Trophoblast cell (in vitro differentiated cells and primary cell): Measurements from ENCODE around the gene TANGO6.

Experiments used
- DNase-seq, 2 donors: peaks; one replicate each; pipeline ENCODE4 v3.0.0-alpha.2; 2016
- H2AFZ ChIP-seq: 2 replicates; pipeline ENCODE4 v1.6.1; 2013; ENCODE audit warnings: low read length, moderate library complexity, mild to moderate bottlenecking; ENCODE audit not compliant: insufficient read depth, poor library complexity
- H2AK5ac ChIP-seq: 2 replicates; pipeline ENCODE4 v1.6.1; 2013; ENCODE audit warnings: mild to moderate bottlenecking, low read length
- H2BK120ac ChIP-seq: 2 replicates; pipeline ENCODE4 v1.6.1; 2013; ENCODE audit warnings: low read length, mild to moderate bottlenecking, moderate library complexity; ENCODE audit not compliant: insufficient read depth, poor library complexity
- H2BK12ac ChIP-seq: 2 replicates; pipeline ENCODE4 v1.6.1; 2013; ENCODE audit warnings: mild to moderate bottlenecking, low read length, moderate library complexity
- H2BK5ac ChIP-seq: 2 replicates; pipeline ENCODE4 v1.6.1; 2013; ENCODE audit warnings: low read length, low read depth, moderate library complexity, mild to moderate bottlenecking; ENCODE audit not compliant: poor library complexity
- H3K14ac ChIP-seq: 2 replicates; pipeline ENCODE4 v1.6.1; 2013; ENCODE audit warnings: mild to moderate bottlenecking, low read length
- H3K18ac ChIP-seq: 2 replicates; pipeline ENCODE4 v1.6.1; 2013; ENCODE audit warnings: mild to moderate bottlenecking, low read length
- H3K23ac ChIP-seq: 2 replicates; pipeline ENCODE4 v1.6.1; 2013; ENCODE audit warnings: low read length
- H3K27ac ChIP-seq: 2 replicates; pipeline ENCODE4 v1.5.1; 2013; ENCODE audit warnings: low read depth, mild to moderate bottlenecking, inconsistent platforms, low read length, moderate library complexity
- H3K27me3 ChIP-seq: 2 replicates; pipeline ENCODE4 v1.6.1; 2013; ENCODE audit warnings: inconsistent platforms, mild to moderate bottlenecking, low read length, moderate library complexity; ENCODE audit not compliant: insufficient read depth
- H3K36me3 ChIP-seq, 2 experiments: 1 replicate in 1 of 2; 2 replicates in 1 of 2; pipeline ENCODE4 v1.6.1; 2013; ENCODE audit warnings: low read length in 2 of 2, mild to moderate bottlenecking in 2 of 2, moderate library complexity in 1 of 2; ENCODE audit not compliant: insufficient read depth in 2 of 2, control insufficient read depth in 1 of 2
- H3K4ac ChIP-seq: 2 replicates; pipeline ENCODE4 v1.6.1; 2013; ENCODE audit warnings: low read depth, mild to moderate bottlenecking, low read length, moderate library complexity
- H3K4me1 ChIP-seq, 2 experiments: 1 replicate in 1 of 2; 2 replicates in 1 of 2; pipeline ENCODE4 v1.6.1; 2013; ENCODE audit warnings: low read length in 2 of 2, mild to moderate bottlenecking in 2 of 2, moderate library complexity in 1 of 2; ENCODE audit not compliant: insufficient read depth in 2 of 2, control insufficient read depth in 1 of 2
- H3K4me2 ChIP-seq: 2 replicates; pipeline ENCODE4 v1.6.1; 2013; ENCODE audit warnings: inconsistent platforms, mild to moderate bottlenecking, low read length, moderate library complexity
- H3K4me3 ChIP-seq: 2 replicates; pipeline ENCODE4 v1.5.1; 2013; ENCODE audit warnings: mild to moderate bottlenecking, low read depth, low read length, inconsistent platforms
- H3K79me1 ChIP-seq: one replicate; pipeline ENCODE4 v1.6.1; 2013; ENCODE audit warnings: low read length
- H3K79me2 ChIP-seq: 2 replicates; pipeline ENCODE4 v1.6.1; 2013; ENCODE audit warnings: low read length, mild to moderate bottlenecking; ENCODE audit not compliant: control insufficient read depth, insufficient read depth, poor library complexity
- H3K9ac ChIP-seq: 2 replicates; pipeline ENCODE4 v1.6.1; 2013; ENCODE audit warnings: mild to moderate bottlenecking, low read length
- H3K9me3 ChIP-seq: 2 replicates; pipeline ENCODE4 v1.6.1; 2013; ENCODE audit warnings: low read depth, mild to moderate bottlenecking, control low read depth, inconsistent platforms, low read length; ENCODE audit not compliant: insufficient read depth
- H4K12ac ChIP-seq: 2 replicates; pipeline ENCODE4 v1.6.1; 2013; ENCODE audit warnings: low read depth, mild to moderate bottlenecking, low read length, moderate library complexity
- H4K8ac ChIP-seq: 2 replicates; pipeline ENCODE4 v1.6.1; 2013; ENCODE audit warnings: low read depth, mild to moderate bottlenecking, low read length, moderate library complexity
- H4K91ac ChIP-seq: one replicate; pipeline ENCODE4 v1.6.1; 2013; ENCODE audit warnings: low read depth, mild to moderate bottlenecking, low read length, moderate library complexity
- WGBS: extraction: QIAGEN DNeasy Blood & Tissue Kit; methylation state at CpG from one replicate; pipeline ENCODE4 v1.1.7; 2013; ENCODE audit warnings: missing lambda C conversion rate; ENCODE audit not compliant: insufficient read length, insufficient coverage; ENCODE audit errors: extremely low coverage; 5-methylcytosine and 5-hydroxymethylcytosine counted together

The TANGO6 gene

DNA sequence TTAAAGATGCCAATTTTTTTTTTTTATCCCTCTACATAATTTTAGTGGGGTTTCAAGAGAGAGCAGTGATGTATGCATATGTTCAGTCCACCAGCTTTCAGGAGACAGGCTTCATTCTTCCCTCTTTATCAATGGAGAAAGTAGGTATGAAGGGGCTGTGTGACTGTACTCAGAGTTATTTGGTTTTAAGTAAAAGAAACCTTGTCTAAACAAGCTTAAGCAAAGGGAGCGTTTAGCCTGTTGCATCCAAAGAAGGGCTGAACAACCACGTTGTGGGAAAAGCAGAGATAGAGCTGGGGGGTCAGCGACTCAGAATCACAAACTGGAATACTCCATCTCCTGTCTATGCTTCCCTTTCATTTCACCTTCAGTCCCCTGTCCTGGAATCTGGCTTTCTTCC is 211.7 kb downstream of the TANGO6 start:
- Histone ChIP-seq H2BK12ac (no peak overlapping the region), H3K9me3 (no peaks in the 10 kb centered on the region), H3K4me3 (no peak overlapping the region), H3K27ac (no peak overlapping the region), H2BK120ac (no peak overlapping the region), H4K12ac (no peak overlapping the region), H2AK5ac (no peak overlapping the region), H3K36me3 (no peaks in the 10 kb centered on the region), H3K4ac (no peak overlapping the region), H3K79me1 (no peaks in the 10 kb centered on the region), H3K4me1 (no peaks in the 10 kb centered on the region), H3K27me3 (no peaks in the 10 kb centered on the region), H3K23ac (no peak overlapping the region), H3K79me2 (no peaks in the 10 kb centered on the region), H3K4me2 (no peak overlapping the region), H3K18ac (no peak overlapping the region), H4K8ac (no peak overlapping the region), H2AFZ (no peak overlapping the region), H4K91ac (no peak overlapping the region), H2BK5ac (no peak overlapping the region), H3K9ac (no peak overlapping the region), H3K14ac (no peak overlapping the region)
- no peak for DNase-seq
- WGBS = no CpG with 5 or more reads among the region's 3 CpGs

DNA sequence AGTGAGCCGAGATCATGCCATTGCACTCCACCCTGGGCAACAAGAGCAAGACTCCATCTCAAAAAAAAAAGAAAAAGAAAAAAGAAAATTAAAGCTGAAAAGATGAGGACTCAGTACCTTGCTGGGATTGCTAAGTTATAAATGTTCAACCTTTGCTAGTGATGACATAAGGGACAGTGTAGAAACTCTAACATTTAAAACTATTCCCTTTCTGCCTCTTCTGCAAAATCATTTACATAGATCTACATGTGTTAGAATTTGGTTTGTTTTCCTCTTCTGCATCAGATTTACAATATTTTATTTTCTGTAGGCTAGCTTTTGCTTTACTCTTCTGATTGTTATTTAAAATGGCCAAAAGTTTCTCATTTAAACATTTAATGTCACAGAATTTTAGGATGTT is 212.6 kb downstream of the TANGO6 start:
- H2BK120ac ChIP-seq = no peak overlapping the region
- no peaks in the 10 kb centered on the region for H3K36me3 ChIP-seq
- no peak overlapping the region for H2BK5ac ChIP-seq
- H3K4me1 ChIP-seq = no peaks in the 10 kb centered on the region
- H3K4ac ChIP-seq = no peak overlapping the region
- no peak overlapping the region for H3K23ac ChIP-seq
- H4K8ac ChIP-seq = no peak overlapping the region
- H3K18ac ChIP-seq = no peak overlapping the region
- H2AK5ac ChIP-seq = no peak overlapping the region
- no peak for DNase-seq
- H4K12ac ChIP-seq = no peak overlapping the region
- no peaks in the 10 kb centered on the region for H3K27me3 ChIP-seq
- no CpG with 5 or more reads among the region's 1 CpG for WGBS
- no peak overlapping the region for H3K27ac ChIP-seq
- H2BK12ac ChIP-seq = no peak overlapping the region
- H3K14ac ChIP-seq = no peak overlapping the region
- no peaks in the 10 kb centered on the region for H3K9me3 ChIP-seq
- no peak overlapping the region for H3K4me2 ChIP-seq
- H2AFZ ChIP-seq = no peak overlapping the region
- no peak overlapping the region for H4K91ac ChIP-seq
- no peaks in the 10 kb centered on the region for H3K79me2 ChIP-seq
- no peak overlapping the region for H3K9ac ChIP-seq
- H3K79me1 ChIP-seq = no peaks in the 10 kb centered on the region
- H3K4me3 ChIP-seq = no peak overlapping the region

DNA sequence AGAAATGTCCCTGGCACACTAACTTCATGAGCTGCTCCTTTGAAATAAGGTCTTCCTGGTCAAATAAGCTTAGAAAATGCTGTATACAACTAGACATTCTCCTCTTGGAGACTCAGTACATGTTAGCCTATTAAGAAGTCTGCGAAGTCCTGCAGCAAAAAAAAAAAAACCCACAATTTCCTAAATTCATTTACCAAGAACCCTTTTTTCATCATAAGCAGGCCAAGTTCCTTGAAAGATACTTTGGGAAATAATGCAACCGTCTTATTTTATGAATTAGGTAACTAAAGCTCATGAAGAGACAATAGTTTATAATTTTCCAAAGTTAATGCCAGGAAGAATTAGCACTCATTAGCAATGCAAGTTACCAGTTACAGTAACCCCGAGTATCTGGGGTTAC is 213.1 kb downstream of the TANGO6 start:
- WGBS = no CpG with 5 or more reads among the region's 3 CpGs
- H3K27ac ChIP-seq = no peak overlapping the region
- no peaks in the 10 kb centered on the region for H3K4me1 ChIP-seq
- H2BK12ac ChIP-seq = no peak overlapping the region
- H3K9me3 ChIP-seq = no peaks in the 10 kb centered on the region
- H3K4ac ChIP-seq = no peak overlapping the region
- no peaks in the 10 kb centered on the region for H3K79me2 ChIP-seq
- H4K12ac ChIP-seq = no peak overlapping the region
- H3K79me1 ChIP-seq = no peaks in the 10 kb centered on the region
- H3K9ac ChIP-seq = no peak overlapping the region
- H3K14ac ChIP-seq = no peak overlapping the region
- no peak overlapping the region for H3K18ac ChIP-seq
- H2BK5ac ChIP-seq = no peak overlapping the region
- no peak overlapping the region for H4K91ac ChIP-seq
- no peak overlapping the region for H3K23ac ChIP-seq
- H2AFZ ChIP-seq = no peak overlapping the region
- DNase-seq = no peak
- H2AK5ac ChIP-seq = no peak overlapping the region
- no peak overlapping the region for H2BK120ac ChIP-seq
- no peaks in the 10 kb centered on the region for H3K36me3 ChIP-seq
- H3K4me2 ChIP-seq = no peak overlapping the region
- H4K8ac ChIP-seq = no peak overlapping the region
- no peak overlapping the region for H3K4me3 ChIP-seq
- no peaks in the 10 kb centered on the region for H3K27me3 ChIP-seq

DNA sequence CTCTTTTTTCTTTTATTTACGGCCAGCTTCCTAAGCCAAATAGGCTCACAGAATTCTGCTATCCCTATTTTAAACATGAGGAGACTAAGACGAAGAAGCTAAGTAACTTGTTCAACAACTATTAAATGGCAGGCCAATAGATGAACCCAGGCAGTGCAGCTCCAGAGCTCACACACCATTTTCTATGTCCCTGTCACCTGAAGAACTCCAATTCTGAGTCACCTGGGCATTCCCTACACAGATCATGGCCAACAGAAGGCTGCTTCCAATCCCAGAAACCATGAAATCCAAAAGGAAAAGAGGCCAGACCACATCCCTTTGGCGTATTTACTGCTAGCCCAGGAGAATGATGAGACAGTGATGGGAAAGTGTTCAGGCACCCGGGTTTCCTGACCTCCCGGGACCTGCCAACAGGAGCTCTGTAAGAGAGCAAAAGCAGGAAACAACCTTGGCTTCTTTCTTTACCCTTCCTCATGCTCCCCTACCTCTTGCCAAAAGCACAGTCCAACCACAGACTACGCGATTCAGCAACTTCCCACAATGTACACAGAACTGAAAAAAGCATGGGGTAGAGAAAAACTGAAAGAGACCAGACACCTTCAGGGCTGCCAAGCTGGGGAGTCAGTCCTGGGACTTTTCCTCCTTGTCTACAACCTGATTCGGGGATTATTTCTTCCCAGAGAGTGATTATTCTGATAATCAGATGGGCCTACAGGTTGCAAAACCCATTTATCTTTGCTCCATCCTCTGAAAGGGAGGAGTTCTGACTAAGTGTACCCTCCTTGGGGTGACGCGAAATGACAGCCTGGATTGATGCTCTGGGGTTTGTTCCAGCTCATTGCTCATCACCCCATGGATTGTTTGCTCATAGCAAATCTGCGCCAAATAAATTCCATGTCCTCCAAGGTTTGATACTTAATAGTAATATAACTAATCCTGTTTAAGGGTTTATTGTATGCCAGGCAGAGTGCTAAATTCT is 214.4 kb downstream of the TANGO6 start:
- Histone ChIP-seq H4K12ac (no peak overlapping the region), H3K18ac (no peak overlapping the region), H2BK12ac (no peak overlapping the region), H2AK5ac (no peak overlapping the region), H3K4me1 (no peaks in the 10 kb centered on the region), H2BK5ac (no peak overlapping the region), H3K27ac (no peak overlapping the region), H3K9me3 (no peaks in the 10 kb centered on the region), H2AFZ (no peak overlapping the region), H3K23ac (no peak overlapping the region), H3K4me3 (no peak overlapping the region), H3K27me3 (no peaks in the 10 kb centered on the region), H2BK120ac (no peak overlapping the region), H3K79me2 (no peaks in the 10 kb centered on the region), H3K14ac (no peak overlapping the region), H3K4ac (no peak overlapping the region), H3K79me1 (no peaks in the 10 kb centered on the region), H3K36me3 (no peaks in the 10 kb centered on the region), H3K9ac (no peak overlapping the region), H4K8ac (no peak overlapping the region), H4K91ac (no peak overlapping the region), H3K4me2 (no peak overlapping the region)
- no CpG with 5 or more reads among the region's 11 CpGs for WGBS
- no peak for DNase-seq
